ENCODE measurements around the gene RPL36AL.

RPL36AL gene

DNA sequence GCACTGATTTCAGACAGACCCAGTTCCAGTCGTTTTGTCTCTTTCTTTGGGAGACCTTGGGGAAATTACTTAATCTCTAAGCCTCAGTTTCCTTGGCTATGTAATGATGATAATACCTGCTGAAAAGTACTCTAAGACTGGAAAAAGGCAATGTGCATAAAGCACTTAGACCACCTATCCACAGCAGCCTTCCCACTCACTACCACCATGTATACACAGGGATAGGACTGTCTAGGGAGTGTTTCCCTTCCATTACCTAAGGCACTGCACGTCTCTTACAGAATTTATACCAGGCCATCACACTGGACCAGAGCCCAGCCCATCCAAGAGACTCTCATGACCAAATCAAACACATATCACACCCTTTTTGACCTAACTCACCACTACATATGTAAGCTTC lies 40.6 kb downstream of the RPL36AL start:
- Histone ChIP-seq H3K9me3 (ENCODE audit: severe bottlenecking) (no peaks in the 10 kb centered on the region), H3K4me1 (ENCODE audit: insufficient read depth, poor library complexity, severe bottlenecking) (peaks cover 22% of the 10 kb centered on the region)

DNA sequence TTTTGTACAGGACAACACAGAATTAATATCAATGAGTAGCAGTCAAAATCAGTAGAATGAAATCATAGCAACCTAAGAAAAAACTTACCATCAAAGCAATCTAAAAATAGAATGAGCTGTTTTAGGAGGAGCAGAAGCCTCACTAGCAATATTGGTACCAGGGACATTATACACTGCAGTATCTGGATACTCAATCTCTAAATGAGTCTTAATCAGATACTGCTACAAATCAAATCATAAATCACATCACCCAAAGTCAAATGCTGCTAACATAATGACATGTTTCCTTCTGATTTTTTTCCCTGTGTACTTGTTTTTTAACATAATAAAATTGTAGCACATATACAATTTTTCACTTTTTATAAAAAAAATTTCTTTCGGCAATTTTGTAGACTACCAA lies 42.3 kb downstream of the RPL36AL start:
- Histone ChIP-seq H3K27ac (ENCODE audit: poor library complexity, severe bottlenecking) (no peak overlapping the region), H3K9me3 (ENCODE audit: severe bottlenecking) (no peaks in the 10 kb centered on the region), H3K36me3 (ENCODE audit: low read depth) (peaks cover 67% of the 10 kb centered on the region), H3K27me3 (ENCODE audit: insufficient read depth, poor library complexity, severe bottlenecking) (no peaks in the 10 kb centered on the region), H3K4me3 (ENCODE audit: severe bottlenecking) (no peak overlapping the region), H3K4me1 (ENCODE audit: insufficient read depth, poor library complexity, severe bottlenecking) (peaks cover 10% of the 10 kb centered on the region)
- DNase-seq (ENCODE audit: low spot score) (no peak), ATAC-seq (ENCODE audit: low read depth) (no peak)
- TF ChIP-seq CTCF (IDR thresholded peaks at IDR 0.05; ENCODE audit: poor library complexity, severe bottlenecking) = no peak

More for the DNA sequence above, 40.6 kb downstream of the RPL36AL start:
- H3K27ac ChIP-seq (ENCODE audit: poor library complexity, severe bottlenecking) = no peak overlapping the region
- H3K36me3 ChIP-seq (ENCODE audit: low read depth) = peaks cover 75% of the 10 kb centered on the region
- DNase-seq (ENCODE audit: low spot score) (no peak), ATAC-seq (ENCODE audit: low read depth) (no peak)
- H3K4me3 ChIP-seq (ENCODE audit: severe bottlenecking) = no peak overlapping the region
- no peak for TF ChIP-seq CTCF (IDR thresholded peaks at IDR 0.05; ENCODE audit: poor library complexity, severe bottlenecking)
- H3K27me3 ChIP-seq (ENCODE audit: insufficient read depth, poor library complexity, severe bottlenecking) = no peaks in the 10 kb centered on the region

GRCh38 chr14:49574038-49574437 lies 46.4 kb downstream of the RPL36AL start:
- no peak for TF ChIP-seq CTCF (IDR thresholded peaks at IDR 0.05; ENCODE audit: poor library complexity, severe bottlenecking)
- Histone ChIP-seq H3K9me3 (ENCODE audit: severe bottlenecking) (no peaks in the 10 kb centered on the region), H3K4me3 (ENCODE audit: severe bottlenecking) (no peak overlapping the region), H3K4me1 (ENCODE audit: insufficient read depth, poor library complexity, severe bottlenecking) (no peaks in the 10 kb centered on the region), H3K27me3 (ENCODE audit: insufficient read depth, poor library complexity, severe bottlenecking) (no peaks in the 10 kb centered on the region), H3K36me3 (ENCODE audit: low read depth) (peaks cover 46% of the 10 kb centered on the region), H3K27ac (ENCODE audit: poor library complexity, severe bottlenecking) (no peak overlapping the region)
- DNase-seq (ENCODE audit: low spot score) (no peak), ATAC-seq (ENCODE audit: low read depth) (no peak)

- Histone ChIP-seq H3K4me1 (ENCODE audit: insufficient read depth, poor library complexity, severe bottlenecking) (no peaks in the 10 kb centered on the region), H3K9me3 (ENCODE audit: severe bottlenecking) (no peaks in the 10 kb centered on the region), H3K36me3 (ENCODE audit: low read depth) (peaks cover 11% of the 10 kb centered on the region), H3K27ac (ENCODE audit: poor library complexity, severe bottlenecking) (no peak overlapping the region), H3K27me3 (ENCODE audit: insufficient read depth, poor library complexity, severe bottlenecking) (no peaks in the 10 kb centered on the region), H3K4me3 (ENCODE audit: severe bottlenecking) (no peak overlapping the region)
- no peak for ATAC-seq (ENCODE audit: low read depth)
- TF ChIP-seq CTCF (IDR thresholded peaks at IDR 0.05; ENCODE audit: poor library complexity, severe bottlenecking) = no peak
- no peak for DNase-seq (ENCODE audit: low spot score)
Observed at GRCh38 chr14:49569281-49569680, 51.1 kb downstream of the RPL36AL start.
